HepG2 (cell line): ENCODE measurements around the gene IL4I1. TPM values are rescaled to one million over a fixed set of nuclear protein-coding genes. Genes with fewer than 3 reads are reported as not detected.

Experiments used
- ATF2 ChIP-seq: sonication (generic); formaldehyde crosslinking; IDR thresholded peaks from 2 replicates; pipeline ENCODE4 v1.4.0; 2020; ENCODE audit warnings: missing genetic modification reagents
- ATF7-NPFF ChIP-seq: sonication (generic); formaldehyde crosslinking; IDR thresholded peaks from 2 replicates; pipeline ENCODE4 v1.8.1; 2023; ENCODE audit warnings: mild to moderate bottlenecking, low read depth, missing genetic modification reagents, moderate library complexity
- CCDC6 ChIP-seq: sonication (generic); formaldehyde crosslinking; IDR thresholded peaks from 2 replicates; pipeline ENCODE4 v1.8.1; 2022; ENCODE audit warnings: mild to moderate bottlenecking, missing genetic modification reagents, moderate library complexity
- FOXO1 ChIP-seq: sonication (generic); formaldehyde crosslinking; IDR thresholded peaks from 2 replicates; pipeline ENCODE4 v1.4.0; 2020; ENCODE audit warnings: missing genetic modification reagents
- MAFK ChIP-seq, 2 experiments: IDR thresholded peaks in 1 of 2; conservative IDR thresholded peaks in 1 of 2; 2 replicates each; pipeline ENCODE4 v1.6.1; 2011; ENCODE audit warnings: improper control_type of control experiment in 2 of 2, low read length in 2 of 2
- MEIS2 ChIP-seq: sonication (generic); formaldehyde crosslinking; IDR thresholded peaks from 2 replicates; pipeline ENCODE4 v1.9.0; 2021; ENCODE audit warnings: mild to moderate bottlenecking, missing genetic modification reagents
- NFIB ChIP-seq: sonication (generic); formaldehyde crosslinking; IDR thresholded peaks from 2 replicates; pipeline ENCODE4 v1.9.0; 2021; ENCODE audit warnings: missing genetic modification reagents, mild to moderate bottlenecking, borderline replicate concordance
- POLR2AphosphoS2 ChIP-seq: IDR thresholded peaks from 2 replicates; pipeline ENCODE4 v1.6.1; 2011; ENCODE audit warnings: low read depth, low read length, improper control_type of control experiment
- SNAPC2 ChIP-seq: sonication (generic); formaldehyde crosslinking; IDR thresholded peaks from 2 replicates; pipeline ENCODE4 v1.8.1; 2022; ENCODE audit warnings: mild to moderate bottlenecking, missing genetic modification reagents
- SOX6 ChIP-seq, 2 experiments: fragments of 450-650 bp in 1 of 2; sonication (generic) in 1 of 2; formaldehyde crosslinking in 1 of 2; IDR thresholded peaks; 2 replicates each; pipeline versions ENCODE4 v1.4.0 to v1.6.1; 2017 to 2020; ENCODE audit warnings: antibody characterized with exemption in 1 of 2, mild to moderate bottlenecking in 1 of 2, missing genetic modification reagents in 1 of 2
- SYNCRIP ChIP-seq: fragments of 200-400 bp; formaldehyde crosslinking; IDR thresholded peaks from 2 replicates; pipeline ENCODE4 v1.6.1; 2018; ENCODE audit warnings: mild to moderate bottlenecking, low read depth, low read length; ENCODE audit not compliant: insufficient read depth
- TEAD3 ChIP-seq: optimal IDR thresholded peaks from 2 replicates; pipeline ENCODE3; 2016; ENCODE audit warnings: borderline replicate concordance
- XBP1 ChIP-seq: sonication (generic); formaldehyde crosslinking; IDR thresholded peaks from 2 replicates; pipeline ENCODE4 v1.5.0; 2020; ENCODE audit warnings: missing genetic modification reagents
- ZBTB10 ChIP-seq: sonication (generic); formaldehyde crosslinking; IDR thresholded peaks from 2 replicates; pipeline ENCODE4 v1.4.0; 2020; ENCODE audit warnings: missing genetic modification reagents, borderline replicate concordance
- ZBTB21 ChIP-seq: sonication (generic); formaldehyde crosslinking; IDR thresholded peaks from 2 replicates; pipeline ENCODE4 v1.4.0; 2020; ENCODE audit warnings: missing genetic modification reagents
- ZKSCAN5 ChIP-seq: sonication (generic); formaldehyde crosslinking; IDR thresholded peaks from 2 replicates; pipeline ENCODE4 v1.5.1; 2020; ENCODE audit warnings: mild to moderate bottlenecking, missing genetic modification reagents
- ZMAT5 ChIP-seq: sonication (generic); formaldehyde crosslinking; IDR thresholded peaks from 2 replicates; pipeline ENCODE4 v1.5.0; 2020; ENCODE audit warnings: mild to moderate bottlenecking, low read depth, missing genetic modification reagents, borderline replicate concordance
- ZNF143 ChIP-seq: sonication (generic); formaldehyde crosslinking; IDR thresholded peaks from 2 replicates; pipeline ENCODE4 v1.4.0; 2020; ENCODE audit warnings: missing genetic modification reagents
- ZNF383 ChIP-seq: sonication (generic); formaldehyde crosslinking; IDR thresholded peaks from 2 replicates; pipeline ENCODE4 v1.4.0; 2020; ENCODE audit warnings: missing genetic modification reagents, mild to moderate bottlenecking, borderline replicate concordance
- ZNF737 ChIP-seq: sonication (generic); formaldehyde crosslinking; IDR thresholded peaks from 2 replicates; pipeline ENCODE4 v1.5.0; 2020; ENCODE audit warnings: missing genetic modification reagents, mild to moderate bottlenecking, borderline replicate concordance
- ZNF790 ChIP-seq: sonication (generic); formaldehyde crosslinking; IDR thresholded peaks from 2 replicates; pipeline ENCODE4 v1.8.0; 2022; ENCODE audit warnings: missing genetic modification reagents, mild to moderate bottlenecking, borderline replicate concordance
- polyA plus RNA-seq, 8 experiments: library from polyadenylated mRNA; depleted of rRNA in 3 of 8; stranded (reverse) in 7 of 8; unstranded in 1 of 8; fragments of >200 nt; fragmentation: Illumina TruSeq in 4 of 8; extraction: Trizol in 4 of 8; gene quantifications; 2 replicates each; pipeline versions ENCODE4 v1.2.1 to v1.2.3, GENCODE V29; 2011 to 2016; ENCODE audit warnings: low read depth in 4 of 8, missing spikeins in 1 of 8, mixed read lengths in 1 of 8; ENCODE audit not compliant: insufficient read depth in 1 of 8
- total RNA-seq, 5 experiments: library from RNA; depleted of rRNA; stranded (reverse); fragments of >200 nt; fragmentation: Illumina TruSeq; extraction: Trizol; gene quantifications; 2 replicates each; pipeline ENCODE4 v1.2.3, GENCODE V29; 2016; ENCODE audit warnings: low read depth in 1 of 5
- TF ChIP-seq, protein P1 (sequence below): sonication (generic); formaldehyde crosslinking; IDR thresholded peaks from 2 replicates; pipeline ENCODE4 v1.4.0; 2020; ENCODE audit warnings: mild to moderate bottlenecking, missing genetic modification reagents, borderline replicate concordance

IL4I1 gene
- total and polyA plus RNA-seq, 2 of the 13 experiments (the other 11 are each of a cell fraction or from before 2014, with no cell fraction given): not detected

DNA sequence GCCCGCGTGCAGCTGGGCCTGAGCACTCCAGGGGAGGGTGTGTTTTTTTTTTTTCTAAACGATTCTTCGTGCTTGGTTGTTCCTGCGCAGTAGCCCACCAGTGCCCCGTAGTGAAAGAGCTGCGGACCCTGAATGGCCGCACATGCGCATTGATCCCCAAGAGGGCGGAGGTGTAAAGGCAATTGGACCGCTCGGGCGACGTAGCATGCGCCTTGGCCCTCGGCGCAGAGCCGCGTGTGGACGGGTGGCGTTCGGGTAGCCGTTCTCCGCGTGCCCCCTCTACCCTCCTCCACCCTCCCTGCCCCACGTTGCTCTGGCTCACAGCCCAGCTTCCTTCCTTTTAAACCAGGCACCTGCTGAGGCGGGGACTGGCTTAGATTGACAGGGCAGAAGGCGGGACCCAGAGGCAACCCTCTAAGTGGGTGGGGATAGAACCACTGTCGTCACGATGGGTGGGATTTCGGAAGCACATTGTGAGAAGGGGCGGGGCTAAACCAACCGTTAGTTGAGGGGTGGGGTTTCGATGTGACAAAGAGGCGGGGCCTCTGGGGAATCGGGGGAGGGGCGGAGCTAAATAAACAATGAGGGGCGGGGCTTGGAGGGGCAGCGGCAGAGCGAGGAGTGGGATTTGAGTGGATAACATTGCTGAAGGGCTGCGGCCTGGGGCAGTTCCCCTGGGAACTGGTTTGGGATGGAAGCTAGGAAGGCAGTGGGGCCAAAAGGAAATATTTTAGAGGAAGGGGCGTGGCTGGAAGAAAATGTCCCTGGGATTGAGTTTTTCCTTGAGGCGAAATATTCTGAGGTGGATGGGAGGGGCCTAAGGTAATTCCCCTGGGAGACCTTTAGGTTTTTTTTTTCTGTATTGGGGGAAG is 33.2 kb upstream of the IL4I1 start (continued):
- TF ChIP-seq ATF7-NPFF (CRISPR knock-in tag) (peak; percentile 89; the same call in 1 of the 2 replicates), CCDC6 (0 out of 2 replicates have a peak, but pooled peaks have one; percentile 87), ZBTB10 (CRISPR knock-in tag) (peak; percentile 80), ZNF790 (CRISPR knock-in tag) (peak; percentile 93; the same call in 1 of the 2 replicates), POLR2AphosphoS2 (peak; percentile 84; the same call in 1 of the 2 replicates), MAFK (conservative IDR thresholded peaks at IDR 0.05 in 1 of 2, IDR thresholded peaks at IDR 0.05 in 1 of 2; ENCODE audit: low read length in 2 of 2) (no peak), ZMAT5 (no peak), ZNF737 (0 out of 2 replicates have a peak, but pooled peaks have one; percentile 12), ZNF143 (CRISPR knock-in tag) (peak; percentile 10; the same call in 1 of the 2 replicates), MEIS2 (CRISPR knock-in tag) (peak; percentile 20; the same call in 1 of the 2 replicates), FOXO1 (peak; percentile 24; the same call in 1 of the 2 replicates), ATF2 (CRISPR knock-in tag) (peak; percentile 65; the same call in 1 of the 2 replicates), NFIB (CRISPR knock-in tag) (no peak), SOX6 (IDR thresholded peaks at IDR 0.05) (no peak), SOX6 (CRISPR knock-in tag; IDR thresholded peaks at IDR 0.05) (peak; percentile 53; the same call in 1 of the 2 replicates), ZKSCAN5 (CRISPR knock-in tag) (0 out of 2 replicates have a peak, but pooled peaks have one; percentile 7), SNAPC2 (CRISPR knock-in tag) (no peak), TEAD3 (CRISPR knock-in tag) (peak; percentile 62), XBP1 (no peak; the same call in 1 of the 2 replicates), SYNCRIP (no peak), ZBTB21 (CRISPR knock-in tag) (no peak), ZNF383 (CRISPR knock-in tag) (no peak)
- TF ChIP-seq, protein P1, sequence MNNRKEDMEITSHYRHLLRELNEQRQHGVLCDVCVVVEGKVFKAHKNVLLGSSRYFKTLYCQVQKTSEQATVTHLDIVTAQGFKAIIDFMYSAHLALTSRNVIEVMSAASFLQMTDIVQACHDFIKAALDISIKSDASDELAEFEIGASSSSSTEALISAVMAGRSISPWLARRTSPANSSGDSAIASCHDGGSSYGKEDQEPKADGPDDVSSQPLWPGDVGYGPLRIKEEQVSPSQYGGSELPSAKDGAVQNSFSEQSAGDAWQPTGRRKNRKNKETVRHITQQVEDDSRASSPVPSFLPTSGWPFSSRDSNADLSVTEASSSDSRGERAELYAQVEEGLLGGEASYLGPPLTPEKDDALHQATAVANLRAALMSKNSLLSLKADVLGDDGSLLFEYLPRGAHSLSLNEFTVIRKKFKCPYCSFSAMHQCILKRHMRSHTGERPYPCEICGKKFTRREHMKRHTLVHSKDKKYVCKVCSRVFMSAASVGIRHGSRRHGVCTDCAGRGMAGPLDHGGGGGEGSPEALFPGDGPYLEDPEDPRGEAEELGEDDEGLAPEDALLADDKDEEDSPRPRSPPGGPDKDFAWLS (CRISPR knock-in tag): no peak
